Spleen (tissue), 7 donors: ENCODE data around the gene FCN3.

Experiments used
- CTCF ChIP-seq, 11 experiments: fragments of 200-600 bp in 7 of 11; fragments of 450-650 bp in 4 of 11; sonication (generic) in 4 of 11; IDR thresholded peaks in 8 of 11; conservative IDR thresholded peaks in 3 of 11; 1 replicate in 7 of 11; 2 replicates in 4 of 11; pipeline versions ENCODE4 v1.4.0 to v1.8.0; 2016 to 2021; ENCODE audit warnings: antibody characterized with exemption in 11 of 11, inconsistent platforms in 4 of 11, mild to moderate bottlenecking in 1 of 11
- POLR2A ChIP-seq, 3 donors: fragments of 450-650 bp; IDR thresholded peaks; one replicate each; pipeline ENCODE4 v1.5.1; 2017; ENCODE audit warnings: antibody characterized with exemption in 3 of 3, mild to moderate bottlenecking in 1 of 3
- donor health status: DM: no; HTN: no; CAD: no; lungs with moderate emphysema.
- donor health status: DM: no; HTN: no; CAD: no.
- donor health status: DM: no; HTN: no; CAD: no.

- TF ChIP-seq CTCF (IDR thresholded peaks at IDR 0.05 in 8 of 11, conservative IDR thresholded peaks at IDR 0.05 in 3 of 11) (peak in 5 of 11 experiments; percentile 11 to 42 (median 33)), POLR2A (IDR thresholded peaks at IDR 0.05) (peak in 1 of 3 donors; percentile 56)
These were observed 8.0 kb downstream of the FCN3 start, which contains the start of gene MAP3K6 for GRCh38 chr1:27366411-27367159.
